Endothelial cell of umbilical vein (primary cell): ENCODE measurements around the gene C17orf67. TPM values are rescaled to one million over a fixed set of nuclear protein-coding genes. Genes with fewer than 3 reads are reported as not detected.

Source experiments
- BruUV-seq: library from RNA; stranded (reverse); fragments of 400-500 nt; replicated peaks from 2 replicates; lab custom pipeline; 2021; lab: Mats Ljungman, UMichigan
- CTCF ChIA-PET: fragments of 300-600, 350-600 bp; sonication (Branson Sonifier 250); formaldehyde crosslinking; loops from one replicate; lab custom pipeline; 2021; ENCODE audit warnings: antibody characterized with exemption, inconsistent platforms; lab: Charles Lee
- POLR2A ChIA-PET: fragments of 300-600, 350-600 bp; sonication (Branson Sonifier 250); formaldehyde crosslinking; loops from one replicate; lab custom pipeline; 2021; ENCODE audit warnings: antibody characterized with exemption, inconsistent platforms; lab: Charles Lee
- DNase-seq: peaks from one replicate; pipeline ENCODE4 v3.0.0-alpha.2; 2011; ENCODE audit warnings: low read depth, low spot score
- FAIRE-seq: peaks from 2 replicates; lab custom pipeline; 2011; peaks lifted over from hg19 to GRCh38; lab: Jason Lieb, UNC
- H2AFZ ChIP-seq: 2 replicates; pipeline ENCODE4 v1.6.0; 2012; ENCODE audit warnings: low read depth, low read length, control low read depth, inconsistent platforms
- H3K27ac ChIP-seq: 2 replicates; pipeline ENCODE4 v1.5.1; 2011; ENCODE audit warnings: low read depth, mild to moderate bottlenecking, control low read depth, low read length, moderate library complexity; ENCODE audit not compliant: insufficient read depth
- H3K27me3 ChIP-seq, 2 experiments: 2 replicates each; pipeline versions ENCODE4 v1.6.0 to v1.6.1; 2011; ENCODE audit warnings: low read length in 2 of 2, mixed read lengths in 1 of 2; ENCODE audit not compliant: control insufficient read depth in 2 of 2, insufficient read depth in 2 of 2
- H3K36me3 ChIP-seq, 2 experiments: 2 replicates in 1 of 2; 3 replicates in 1 of 2; pipeline ENCODE4 v1.5.1; 2011; ENCODE audit warnings: low read length in 2 of 2, mild to moderate bottlenecking in 1 of 2, moderate library complexity in 1 of 2; ENCODE audit not compliant: control insufficient read depth in 2 of 2, insufficient read depth in 2 of 2; ENCODE audit errors: extremely low read depth in 1 of 2
- H3K4me1 ChIP-seq: 3 replicates; pipeline ENCODE4 v1.5.1; 2011; ENCODE audit warnings: mild to moderate bottlenecking, low read length; ENCODE audit not compliant: control insufficient read depth, insufficient read depth; ENCODE audit errors: extremely low read depth
- H3K4me2 ChIP-seq: 2 replicates; pipeline ENCODE4 v1.6.1; 2011; ENCODE audit warnings: low read length, control low read depth, mixed read lengths; ENCODE audit not compliant: insufficient read depth
- H3K4me3 ChIP-seq, 3 experiments: fragments of 200-600 bp in 1 of 3; sonication (generic), shearing (Covaris generic) in 1 of 3; replicated peaks in 1 of 3; 2 replicates each; pipeline ENCODE4 v1.5.1; 2011 to 2016; ENCODE audit warnings: control low read depth in 3 of 3, low read length in 3 of 3, mild to moderate bottlenecking in 2 of 3, inconsistent platforms in 1 of 3, low read depth in 1 of 3, moderate library complexity in 1 of 3; ENCODE audit not compliant: insufficient read depth in 1 of 3
- H3K79me2 ChIP-seq: 2 replicates; pipeline ENCODE4 v1.6.0; 2012; ENCODE audit warnings: low read length, inconsistent platforms; ENCODE audit not compliant: control insufficient read depth, insufficient read depth
- H3K9ac ChIP-seq: replicated peaks from 2 replicates; pipeline ENCODE3; 2011; ENCODE audit warnings: low read length, control low read depth; ENCODE audit not compliant: insufficient read depth; ENCODE audit errors: extremely low read depth
- H3K9me1 ChIP-seq: replicated peaks from 3 replicates; pipeline ENCODE4 v1.6.0; 2011; ENCODE audit warnings: mild to moderate bottlenecking, low read length; ENCODE audit not compliant: control insufficient read depth, insufficient read depth; ENCODE audit errors: extremely low read depth
- H3K9me3 ChIP-seq: replicated peaks from 2 replicates; pipeline ENCODE4 v1.5.1; 2012; ENCODE audit warnings: low read length, inconsistent platforms; ENCODE audit not compliant: control insufficient read depth, insufficient read depth
- H4K20me1 ChIP-seq: replicated peaks from 2 replicates; pipeline ENCODE3; 2011; ENCODE audit warnings: mild to moderate bottlenecking, low read length; ENCODE audit not compliant: control insufficient read depth, insufficient read depth; ENCODE audit errors: extremely low read depth
- CTCF ChIP-seq, 2 donors: IDR thresholded peaks; 1 replicate in 1 of 2; 2 replicates in 1 of 2; pipeline ENCODE4 v1.5.1; 2011; ENCODE audit warnings: low read length in 2 of 2, mild to moderate bottlenecking in 2 of 2, moderate library complexity in 2 of 2, control low read depth in 1 of 2, inconsistent platforms in 1 of 2, low read depth in 1 of 2; ENCODE audit not compliant: insufficient read depth in 1 of 2; ENCODE audit errors: extremely low read depth in 1 of 2
- EZH2 ChIP-seq: IDR thresholded peaks from 2 replicates; pipeline ENCODE4 v1.6.1; 2012; ENCODE audit warnings: borderline replicate concordance, low read depth, mild to moderate bottlenecking, moderate library complexity, low read length, inconsistent platforms; ENCODE audit not compliant: severe bottlenecking
- FOS ChIP-seq: IDR thresholded peaks from 2 replicates; pipeline ENCODE4 v1.6.1; 2011; ENCODE audit warnings: mild to moderate bottlenecking, low read length, moderate library complexity, borderline replicate concordance; ENCODE audit not compliant: insufficient read depth
- MAX ChIP-seq: IDR thresholded peaks from 2 replicates; pipeline ENCODE4 v1.6.1; 2011; ENCODE audit not compliant: insufficient read depth, insufficient read length
- MYC ChIP-seq: IDR thresholded peaks from one replicate; pipeline ENCODE4 v1.6.1; 2011; ENCODE audit warnings: mild to moderate bottlenecking, low read depth, low read length
- POLR2AphosphoS5 ChIP-seq: IDR thresholded peaks from 2 replicates; pipeline ENCODE4 v1.6.1; 2012; ENCODE audit warnings: low read depth, mild to moderate bottlenecking, control low read depth, low read length, moderate library complexity; ENCODE audit not compliant: insufficient read depth
- dilution Hi-C: fragments of 300-500 bp; cut with MboI; formaldehyde crosslinking; loops from one replicate; pipeline ENCODE4 v1.15.0; 2019; ENCODE audit warnings: low sequenced_read_pairs; ENCODE audit not compliant: extremely low pct_ligation_motif_present
- intact Hi-C: fragments of 100-400 bp; cut with micrococcal nuclease; formaldehyde crosslinking; loops from one replicate; pipeline ENCODE4 v1.10.0; 2022
- polyA plus RNA-seq, 4 experiments: library from polyadenylated mRNA; depleted of rRNA in 3 of 4; stranded (reverse) in 3 of 4; unstranded in 1 of 4; fragments of >200 nt; gene quantifications; 2 replicates each; pipeline versions ENCODE4 v1.2.1 to v1.2.3, GENCODE V29; 2011 to 2012; ENCODE audit warnings: missing spikeins in 1 of 4
- total RNA-seq: library from RNA; stranded (reverse); gene quantifications from 2 replicates; pipeline ENCODE4 v1.2.3, GENCODE V29; 2021

C17orf67 gene
- total and polyA plus RNA-seq, 2 donors (not counting 3 experiments of a cell fraction or from before 2014, with no cell fraction given): 1.9 to 5.8 TPM

GRCh38 chr17:56793957-56794356 is 39.8 kb downstream of the C17orf67 start:
- no peak overlapping the region for H3K4me3 ChIP-seq
- H3K4me2 ChIP-seq: no peak overlapping the region
- ChIA-PET CTCF (interaction anchor here (1.0 to 1.3 kb wide), 4 partner anchors 13 to 97 kb away, joined by 3 to 4 read pairs (median 4); no protein-coding TSS in a partner anchor), POLR2A (no interaction called here)
- H3K9ac ChIP-seq: no peak overlapping the region
- no peak overlapping the region for H2AFZ ChIP-seq
- peaks cover 0 to 3% of the 10 kb centered on the region in 2 experiments for H3K27me3 ChIP-seq
- no peaks in the 10 kb centered on the region for H4K20me1 ChIP-seq
- dilution Hi-C loops (no loop called here), intact Hi-C loops (no loop called here)
- H3K27ac ChIP-seq: no peak overlapping the region
- no peaks in the 10 kb centered on the region for H3K36me3 ChIP-seq
- no peak for FAIRE-seq
- no TSS peak for BruUV-seq
- no peaks in the 10 kb centered on the region for H3K9me1 ChIP-seq
- no peak for TF ChIP-seq CTCF (IDR thresholded peaks at IDR 0.05; ENCODE audit: extremely low read depth in 1 of 2, insufficient read depth in 1 of 2, low read depth in 1 of 2, low read length in 2 of 2)
- no peak for TF ChIP-seq POLR2AphosphoS5
- TF ChIP-seq MAX: no peak
- TF ChIP-seq FOS: no peak
- no peak for TF ChIP-seq MYC
- no peak for TF ChIP-seq EZH2
- H3K9me3 ChIP-seq: no peaks in the 10 kb centered on the region
- H3K4me1 ChIP-seq: no peaks in the 10 kb centered on the region
- no peaks in the 10 kb centered on the region for H3K79me2 ChIP-seq
- DNase-seq: no peak
